Stomach (tissue), 4 donors: ENCODE results near the gene BET1L.

Experiments
- EP300 ChIP-seq: sonication (generic); formaldehyde crosslinking; IDR thresholded peaks from one replicate; pipeline ENCODE4 v1.6.1; 2017; ENCODE audit warnings: antibody characterized with exemption
- POLR2A ChIP-seq, 4 donors: fragments of 450-650 bp; IDR thresholded peaks; one replicate each; pipeline ENCODE4 v1.6.1; 2016; ENCODE audit warnings: antibody characterized with exemption in 4 of 4, control low read depth in 2 of 4, mild to moderate bottlenecking in 1 of 4, moderate library complexity in 1 of 4
- POLR2AphosphoS5 ChIP-seq, 3 donors: sonication (generic); formaldehyde crosslinking; IDR thresholded peaks; one replicate each; pipeline ENCODE4 v1.6.1; 2016; ENCODE audit warnings: antibody characterized with exemption in 3 of 3
- TF ChIP-seq, protein P1 (sequence below), 7 experiments: fragments of 450-650 bp in 4 of 7; fragments of 200-600 bp in 3 of 7; sonication (generic) in 3 of 7; IDR thresholded peaks; one replicate each; pipeline ENCODE4 v1.5.1; 2016 to 2019; ENCODE audit warnings: antibody characterized with exemption in 7 of 7, control low read depth in 2 of 7, mild to moderate bottlenecking in 1 of 7

DNA sequence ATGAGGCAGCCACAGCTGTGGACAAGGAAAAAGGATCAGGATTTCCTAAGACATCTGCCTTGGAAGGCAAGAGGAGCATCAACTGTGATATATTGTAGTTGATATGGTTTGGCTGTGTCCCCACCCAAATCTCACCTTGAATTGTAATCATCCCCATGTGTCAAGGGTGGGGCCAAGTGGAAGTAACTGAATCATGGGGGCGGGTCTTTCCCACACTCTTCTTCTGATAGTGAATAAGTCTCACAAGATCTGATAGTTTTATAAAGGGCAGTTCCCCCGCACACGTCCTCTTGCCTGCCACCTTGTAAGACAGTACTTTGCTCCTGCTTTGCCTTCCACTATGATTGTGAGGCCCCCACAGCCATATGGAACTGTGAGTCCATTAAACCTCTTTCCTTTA lies 10.5 kb upstream of the BET1L start:
- TF ChIP-seq POLR2A (IDR thresholded peaks at IDR 0.05) (no peak), EP300 (no peak), POLR2AphosphoS5 (IDR thresholded peaks at IDR 0.05) (no peak)
- TF ChIP-seq, protein P1, sequence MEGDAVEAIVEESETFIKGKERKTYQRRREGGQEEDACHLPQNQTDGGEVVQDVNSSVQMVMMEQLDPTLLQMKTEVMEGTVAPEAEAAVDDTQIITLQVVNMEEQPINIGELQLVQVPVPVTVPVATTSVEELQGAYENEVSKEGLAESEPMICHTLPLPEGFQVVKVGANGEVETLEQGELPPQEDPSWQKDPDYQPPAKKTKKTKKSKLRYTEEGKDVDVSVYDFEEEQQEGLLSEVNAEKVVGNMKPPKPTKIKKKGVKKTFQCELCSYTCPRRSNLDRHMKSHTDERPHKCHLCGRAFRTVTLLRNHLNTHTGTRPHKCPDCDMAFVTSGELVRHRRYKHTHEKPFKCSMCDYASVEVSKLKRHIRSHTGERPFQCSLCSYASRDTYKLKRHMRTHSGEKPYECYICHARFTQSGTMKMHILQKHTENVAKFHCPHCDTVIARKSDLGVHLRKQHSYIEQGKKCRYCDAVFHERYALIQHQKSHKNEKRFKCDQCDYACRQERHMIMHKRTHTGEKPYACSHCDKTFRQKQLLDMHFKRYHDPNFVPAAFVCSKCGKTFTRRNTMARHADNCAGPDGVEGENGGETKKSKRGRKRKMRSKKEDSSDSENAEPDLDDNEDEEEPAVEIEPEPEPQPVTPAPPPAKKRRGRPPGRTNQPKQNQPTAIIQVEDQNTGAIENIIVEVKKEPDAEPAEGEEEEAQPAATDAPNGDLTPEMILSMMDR (IDR thresholded peaks at IDR 0.05), result no peak
